Measurements from ENCODE around the gene RAB14.
"Not testable (repeated sequence)": the region's sequence is repeated elsewhere in the genome, so short reads cannot be mapped to it uniquely, and the experiment has no call there.

The RAB14 gene

DNA sequence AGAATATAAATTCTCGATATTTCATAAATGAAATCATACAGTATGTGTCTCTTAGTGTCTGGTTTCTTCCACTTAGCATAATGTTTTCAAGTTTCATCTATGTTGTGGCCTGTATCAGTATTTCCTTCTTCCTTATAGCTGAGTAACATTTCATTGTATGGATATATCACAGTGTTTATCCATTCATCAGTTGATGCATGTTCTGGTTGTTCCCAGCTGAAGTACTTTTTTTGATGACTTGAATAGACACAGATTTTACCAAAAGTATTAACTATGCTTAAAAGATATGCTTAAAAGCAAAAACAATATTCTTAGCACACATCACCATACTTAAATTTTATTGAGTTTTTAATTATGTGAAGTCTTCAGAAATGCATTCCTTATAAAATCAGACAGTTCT, 12.7 kb downstream of the RAB14 start:
- DNase-seq: no peak

GRCh38 chr9:121187636-121188305, 13.9 kb downstream of the RAB14 start:
- no peak for DNase-seq

DNA sequence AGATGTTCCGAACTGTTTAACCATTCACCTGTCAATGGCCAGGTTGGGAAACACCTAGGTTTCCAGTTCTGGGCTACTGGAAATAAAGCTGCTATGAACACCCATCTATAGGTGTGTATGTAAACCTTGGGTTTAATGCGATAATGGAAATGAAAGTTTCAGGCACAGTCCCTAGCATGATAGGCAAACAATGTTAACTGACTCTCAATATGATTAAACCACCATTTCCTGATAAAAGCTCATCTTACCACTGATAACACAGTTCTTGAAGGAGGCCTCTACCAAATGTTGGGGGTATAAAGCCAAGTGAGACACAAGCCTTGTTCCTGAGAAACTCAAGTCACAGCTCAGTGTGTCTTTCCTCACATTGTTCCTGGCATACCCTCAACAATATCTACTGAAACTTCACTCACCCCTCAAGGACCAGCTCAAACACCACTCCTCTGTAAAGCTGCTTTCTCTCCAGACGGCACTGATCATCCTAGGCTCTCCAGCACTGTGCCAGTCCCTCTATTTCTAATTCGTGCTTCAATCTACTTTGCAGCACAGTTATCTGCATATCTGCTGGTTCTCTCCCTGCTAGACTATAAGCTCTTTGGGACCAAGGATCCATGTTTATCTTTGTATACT, 15.8 kb downstream of the RAB14 start:
- DNase-seq: no peak

DNA sequence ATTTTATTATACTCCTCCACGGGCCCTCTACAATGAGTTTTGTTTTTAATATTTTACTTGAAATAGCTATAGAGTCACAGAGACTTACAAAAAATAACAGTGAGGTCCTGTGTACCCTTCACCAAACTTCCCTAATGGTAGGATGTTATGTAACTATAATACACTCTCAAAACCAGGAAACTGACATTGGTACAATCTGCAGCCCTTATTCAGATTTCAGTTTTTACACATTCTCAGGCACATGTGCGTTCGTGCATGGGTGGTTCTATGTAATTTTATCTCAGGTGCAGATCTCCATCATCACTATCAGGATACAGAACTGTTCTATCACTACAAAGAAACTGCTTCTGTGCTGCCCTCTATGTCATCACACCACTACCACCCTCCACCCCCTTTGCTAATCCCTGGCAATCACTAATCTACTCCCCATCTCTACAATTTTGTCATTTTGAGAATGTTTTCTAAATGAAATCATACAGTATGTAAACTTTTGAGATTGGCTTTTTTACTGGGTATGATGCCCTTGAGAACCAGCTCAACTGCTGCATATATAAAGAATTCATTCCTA, 16.4 kb downstream of the RAB14 start:
- no peak for DNase-seq

- no peak for DNase-seq
These were observed 17.2 kb downstream of the RAB14 start for GRCh38 chr9:121184463-121184862.

- no peak for DNase-seq
These were observed 17.8 kb downstream of the RAB14 start for GRCh38 chr9:121183666-121184423.

DNA sequence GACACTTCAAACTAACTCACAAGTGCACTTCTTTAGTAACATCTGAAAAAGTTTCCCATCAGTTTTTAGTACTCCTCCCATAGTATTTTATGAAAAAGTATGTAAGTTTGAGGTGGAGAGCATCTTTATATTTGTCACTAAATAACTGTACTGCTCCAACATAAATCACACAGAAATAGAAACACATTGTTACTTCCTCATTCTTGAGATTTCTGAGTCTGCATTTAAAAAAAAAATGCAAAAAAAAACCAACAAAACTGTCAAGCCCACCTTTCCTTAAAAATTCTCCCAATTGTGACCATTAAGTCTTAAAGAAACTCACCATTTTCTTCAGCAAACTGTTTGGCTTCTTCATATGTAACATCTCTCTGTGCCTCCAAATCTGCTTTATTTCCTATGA, 18.7 kb downstream of the RAB14 start:
- DNase-seq: no peak

DNA sequence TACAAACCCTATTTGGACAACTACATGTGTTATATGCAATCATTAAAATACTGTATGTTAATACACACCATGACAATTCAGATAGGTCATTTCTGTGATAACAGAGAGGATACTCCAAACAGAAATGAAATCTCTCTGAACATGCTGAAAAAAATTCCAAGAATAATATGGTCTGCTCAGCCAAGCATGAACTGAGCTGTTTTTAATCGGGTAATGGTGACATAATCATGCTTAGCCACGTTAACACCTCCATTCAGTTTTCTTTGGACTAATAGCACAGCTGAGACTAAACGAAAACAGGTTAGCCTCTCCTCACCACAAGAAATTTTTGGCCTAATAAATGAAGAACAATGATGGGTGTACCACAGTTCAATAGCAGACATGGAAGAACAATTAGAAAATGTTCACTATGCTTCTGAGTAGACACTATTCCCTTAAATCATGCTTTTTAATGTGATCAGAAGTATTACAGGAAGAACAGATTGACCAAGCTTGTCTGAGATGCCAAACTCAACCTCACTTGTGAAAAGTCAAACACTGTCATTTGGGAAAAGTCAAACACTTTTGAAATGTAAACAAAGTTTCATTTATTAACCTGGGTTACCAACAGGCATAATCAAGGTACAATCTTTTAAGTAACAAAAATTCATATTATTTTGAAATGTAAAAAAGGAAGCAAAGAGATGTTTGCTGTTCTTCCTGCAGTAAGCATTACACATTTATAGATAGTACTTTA, 19.4 kb downstream of the RAB14 start:
- DNase-seq: no peak

- DNase-seq: no peak
These were observed 21.6 kb downstream of the RAB14 start for GRCh38 chr9:121179930-121180681.

- DNase-seq: not testable (repeated sequence)
These were observed 22.3 kb downstream of the RAB14 start for GRCh38 chr9:121179373-121179721.

DNA sequence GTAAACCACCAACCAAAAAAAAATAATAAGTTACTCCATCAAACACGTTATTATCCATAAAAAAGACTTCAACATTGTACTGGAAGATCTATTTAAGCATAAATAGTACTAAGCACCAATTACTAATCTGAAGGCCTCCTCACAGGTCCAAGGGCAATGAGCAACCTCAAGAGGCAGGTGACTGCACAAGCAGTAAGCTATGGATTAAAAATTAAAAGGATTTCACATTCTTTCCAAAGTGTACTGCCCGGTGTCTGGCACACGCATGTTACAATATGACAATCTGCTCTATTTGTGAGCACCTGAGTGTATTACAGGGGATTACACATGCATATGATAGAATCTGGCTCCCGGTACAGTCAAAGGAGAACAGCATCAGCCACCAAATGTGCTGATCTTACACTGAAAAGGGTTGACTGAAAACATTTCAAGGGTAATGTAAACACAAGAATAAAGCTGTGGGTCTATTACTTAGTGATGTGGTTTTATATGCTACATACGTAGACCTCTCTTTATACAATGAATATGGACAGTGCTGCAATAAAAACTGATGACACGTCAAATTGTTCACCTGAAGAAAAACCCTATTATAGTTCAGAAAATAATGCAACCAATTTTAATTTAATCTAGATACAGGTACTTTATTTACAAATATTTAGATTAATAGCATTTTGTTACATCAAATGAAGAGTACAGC, 22.8 kb downstream of the RAB14 start:
- no peak for DNase-seq

GRCh38 chr9:121173501-121173900, 28.2 kb downstream of the RAB14 start:
- no peak for DNase-seq

DNA sequence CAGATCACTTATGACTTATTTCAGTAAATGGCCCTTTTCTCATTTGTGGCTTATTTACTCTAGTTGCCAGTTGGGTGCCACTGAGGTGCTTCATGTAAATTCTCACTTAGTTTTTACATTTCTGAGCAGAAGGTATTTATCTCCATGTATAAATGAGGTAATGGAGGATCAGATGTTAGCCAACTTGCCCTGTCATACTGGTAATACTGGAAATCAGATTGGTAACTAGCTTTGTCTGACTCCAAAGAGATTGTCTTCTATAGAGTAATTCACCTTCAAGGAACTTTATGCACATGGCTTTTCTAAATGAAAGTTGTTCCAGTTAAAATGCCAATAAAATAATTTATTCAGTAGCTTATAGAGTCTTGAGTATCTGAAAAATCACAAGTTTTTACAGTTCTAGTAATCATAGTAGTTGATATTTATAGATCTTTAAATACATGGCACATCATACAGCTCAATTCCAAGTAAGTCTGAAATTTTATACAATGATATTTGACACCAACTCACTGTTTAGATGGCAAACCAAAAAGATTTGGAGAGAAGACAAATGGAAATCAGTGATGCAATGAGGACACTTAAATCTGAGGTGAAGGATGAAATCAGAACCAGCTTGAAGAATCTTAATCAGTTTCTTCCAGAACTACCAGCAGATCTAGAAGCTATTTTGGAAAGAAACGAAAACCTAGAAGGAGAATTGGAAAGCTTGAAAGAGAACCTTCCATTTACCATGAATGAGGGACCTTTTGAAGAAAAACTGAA, 28.8 kb downstream of the RAB14 start:
- no peak for DNase-seq

GRCh38 chr9:121171236-121171635, 30.4 kb downstream of the RAB14 start:
- no peak for DNase-seq

GRCh38 chr9:121169094-121169601, 32.5 kb downstream of the RAB14 start:
- DNase-seq: no peak

DNA sequence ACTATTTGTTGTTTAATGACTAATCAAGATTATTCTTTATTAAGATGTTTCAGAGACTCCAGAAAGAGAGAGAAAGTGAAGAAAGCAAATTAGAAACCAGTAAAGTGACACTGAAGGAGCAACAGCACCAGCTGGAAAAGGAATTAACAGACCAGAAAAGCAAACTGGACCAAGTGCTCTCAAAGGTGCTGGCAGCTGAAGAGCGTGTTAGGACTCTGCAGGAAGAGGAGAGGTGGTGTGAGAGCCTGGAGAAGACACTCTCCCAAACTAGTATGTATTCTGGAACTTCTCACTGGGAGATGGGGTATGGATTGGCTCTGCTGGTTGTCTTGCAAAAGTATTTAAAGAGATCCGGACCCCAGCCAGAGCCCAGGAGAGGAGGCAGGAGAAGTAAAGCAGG, 33.6 kb downstream of the RAB14 start:
- no peak for DNase-seq

GRCh38 chr9:121160025-121160424, 41.6 kb downstream of the RAB14 start:
- no peak for DNase-seq

DNA sequence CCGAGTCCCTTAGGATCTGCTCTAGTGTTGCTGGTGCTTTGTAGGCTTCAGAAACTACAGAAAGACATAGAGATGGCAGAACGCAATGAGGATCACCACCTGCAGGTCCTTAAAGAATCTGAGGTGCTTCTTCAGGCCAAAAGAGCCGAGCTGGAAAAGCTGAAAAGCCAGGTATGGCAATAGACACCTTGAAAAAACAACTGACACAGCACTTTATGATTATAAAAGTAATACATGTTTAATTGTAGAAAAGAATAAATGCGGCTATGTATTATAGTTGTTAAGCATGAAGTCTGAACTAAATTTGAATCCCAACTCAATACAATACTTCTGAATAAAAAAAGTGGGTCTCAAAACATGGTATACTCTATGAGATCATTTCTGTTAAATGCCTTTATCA, 43.7 kb downstream of the RAB14 start:
- no peak for DNase-seq

GRCh38 chr9:121156263-121156731, 45.4 kb downstream of the RAB14 start:
- no peak for DNase-seq

- DNase-seq: no peak
These were observed 46.9 kb downstream of the RAB14 start for GRCh38 chr9:121154782-121155181.

DNA sequence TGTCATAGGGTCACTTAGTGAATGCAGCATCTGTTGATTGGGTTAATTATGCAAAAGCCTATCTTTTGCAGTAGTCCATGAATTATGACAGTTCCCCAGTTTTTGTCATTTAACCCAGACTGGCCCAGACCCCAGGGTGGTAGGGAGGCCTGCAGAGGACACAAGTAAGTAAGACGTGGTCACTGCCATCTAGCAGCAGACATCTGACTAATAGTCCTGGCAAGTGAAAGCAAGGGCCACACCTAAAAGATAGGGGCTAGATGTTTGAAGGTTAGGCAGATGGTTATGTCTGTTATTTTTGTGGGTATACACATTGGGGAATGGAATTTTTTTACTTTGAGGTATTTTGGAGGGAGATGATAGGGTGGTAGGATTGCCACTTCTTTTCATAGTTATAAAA, 48.0 kb downstream of the RAB14 start:
- no peak for DNase-seq
